GM18511 (cell line): ENCODE results near the gene TMSB10.
"Not testable (repeated sequence)": the region's sequence is repeated elsewhere in the genome, so short reads cannot be mapped to it uniquely, and the experiment has no call there.

Experiments used
- ATAC-seq: cut with Tn5 transposase; IDR thresholded peaks from one replicate; pipeline ENCODE4 v1.9.1; 2021; ENCODE audit warnings: mild to moderate bottlenecking, moderate library complexity; ENCODE audit not compliant: unreplicated experiment

The TMSB10 gene

DNA sequence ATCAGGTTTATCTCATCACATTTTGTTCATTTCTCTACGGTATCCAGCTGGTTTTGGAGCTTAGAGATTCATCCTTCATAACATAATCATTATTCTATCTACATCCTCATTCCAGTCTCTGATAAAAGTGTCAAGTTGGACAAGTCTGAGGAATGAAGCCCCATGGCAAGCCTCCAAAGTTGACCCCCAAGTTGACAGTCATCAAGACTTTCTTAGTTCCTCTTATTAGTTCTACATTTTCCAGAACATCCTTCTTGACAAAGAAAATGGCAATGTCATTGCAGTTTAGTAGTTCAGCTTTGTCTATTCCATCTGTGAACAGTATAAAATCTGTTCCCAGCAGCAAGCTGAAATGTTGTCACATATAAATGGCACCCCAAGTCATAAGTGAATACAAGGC lies 4.5 kb upstream of the TMSB10 start:
- ATAC-seq, result no peak

DNA sequence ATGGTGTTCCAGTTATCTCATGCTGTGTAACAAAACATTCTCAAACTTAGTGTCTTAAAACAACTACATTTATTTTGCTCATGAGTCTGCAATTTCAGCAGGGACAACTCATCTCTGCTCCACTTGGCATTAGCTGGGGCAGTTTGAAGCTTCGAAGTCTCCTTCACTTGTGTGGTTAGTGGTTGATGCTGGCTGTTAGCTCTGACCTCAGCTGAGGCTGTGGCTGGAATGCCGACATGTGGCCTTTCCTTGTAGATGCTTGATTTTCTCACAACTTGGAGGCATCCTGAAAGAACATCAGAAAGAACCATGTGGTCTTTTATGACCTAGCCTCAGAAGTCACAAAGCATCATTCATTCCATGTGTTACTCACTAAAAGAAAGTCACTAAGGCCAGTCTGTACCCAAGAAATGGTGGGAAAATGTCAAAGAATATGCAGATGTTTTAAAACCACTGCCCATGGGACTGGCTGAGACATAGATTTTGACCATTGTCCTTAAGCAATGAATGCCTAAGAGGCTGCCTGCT lies 3.8 kb upstream of the TMSB10 start:
- ATAC-seq, result no peak

DNA sequence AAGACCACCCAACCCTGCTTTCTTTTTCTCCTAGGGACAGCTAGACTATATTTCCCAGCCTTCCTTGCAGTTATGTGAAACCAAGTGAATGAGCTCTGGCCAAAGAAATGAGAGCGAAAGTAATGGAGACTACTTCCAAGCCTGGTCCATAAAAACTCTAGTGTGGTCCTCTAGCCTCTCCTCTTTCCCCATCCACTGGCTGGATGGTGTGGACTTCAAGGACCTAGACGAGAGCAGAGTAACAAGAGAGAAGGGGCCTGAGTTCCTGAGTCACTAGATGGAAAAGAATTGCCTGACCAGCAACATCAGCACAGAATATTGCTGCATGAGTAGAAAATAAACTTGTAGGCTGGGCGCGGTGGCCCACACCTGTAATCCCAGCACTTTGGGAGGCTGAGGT lies 2.9 kb upstream of the TMSB10 start:
- no peak for ATAC-seq

DNA sequence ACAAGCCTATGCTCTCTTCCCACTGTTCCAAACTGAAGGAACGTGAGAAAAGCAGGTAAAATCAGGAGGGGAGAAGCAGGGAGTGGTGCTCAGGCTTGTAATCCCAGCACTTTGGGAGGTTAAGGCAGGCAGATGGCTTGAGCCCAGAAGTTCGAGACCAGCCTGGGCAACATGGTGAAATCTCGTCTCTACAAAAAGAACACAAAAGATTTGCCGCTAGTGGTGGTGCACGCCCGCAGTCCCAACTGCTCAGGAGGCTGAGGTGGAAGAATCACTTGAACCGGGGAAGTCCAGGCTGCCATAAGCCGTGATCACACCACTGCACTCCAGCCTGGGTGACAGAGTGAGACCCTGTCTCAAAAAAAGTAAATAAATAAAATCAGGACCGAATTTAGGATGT lies 1.3 kb upstream of the TMSB10 start:
- ATAC-seq, result no peak

DNA sequence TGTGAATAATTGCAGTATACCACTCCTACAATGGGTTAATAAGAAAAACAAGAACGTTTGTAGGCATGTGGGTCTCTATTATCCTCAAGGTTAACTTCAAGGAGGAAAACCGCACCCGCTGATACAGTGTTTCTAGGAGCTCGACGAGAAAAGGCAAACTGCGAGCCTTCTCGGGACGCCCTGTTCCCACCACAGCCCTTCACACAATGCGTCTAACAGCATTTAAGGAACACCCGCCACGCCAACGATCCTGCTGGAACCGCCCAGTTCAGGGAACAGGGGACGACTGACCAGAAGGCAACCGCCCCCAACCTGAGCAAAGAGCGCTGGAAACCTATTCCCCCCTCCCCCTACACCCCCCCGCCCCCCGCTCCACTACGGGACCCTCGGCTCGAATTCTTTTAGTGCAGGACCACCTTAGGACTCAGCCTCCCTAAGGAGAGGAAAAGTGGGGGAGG lies 710 bp upstream of the TMSB10 start:
- no peak for ATAC-seq

DNA sequence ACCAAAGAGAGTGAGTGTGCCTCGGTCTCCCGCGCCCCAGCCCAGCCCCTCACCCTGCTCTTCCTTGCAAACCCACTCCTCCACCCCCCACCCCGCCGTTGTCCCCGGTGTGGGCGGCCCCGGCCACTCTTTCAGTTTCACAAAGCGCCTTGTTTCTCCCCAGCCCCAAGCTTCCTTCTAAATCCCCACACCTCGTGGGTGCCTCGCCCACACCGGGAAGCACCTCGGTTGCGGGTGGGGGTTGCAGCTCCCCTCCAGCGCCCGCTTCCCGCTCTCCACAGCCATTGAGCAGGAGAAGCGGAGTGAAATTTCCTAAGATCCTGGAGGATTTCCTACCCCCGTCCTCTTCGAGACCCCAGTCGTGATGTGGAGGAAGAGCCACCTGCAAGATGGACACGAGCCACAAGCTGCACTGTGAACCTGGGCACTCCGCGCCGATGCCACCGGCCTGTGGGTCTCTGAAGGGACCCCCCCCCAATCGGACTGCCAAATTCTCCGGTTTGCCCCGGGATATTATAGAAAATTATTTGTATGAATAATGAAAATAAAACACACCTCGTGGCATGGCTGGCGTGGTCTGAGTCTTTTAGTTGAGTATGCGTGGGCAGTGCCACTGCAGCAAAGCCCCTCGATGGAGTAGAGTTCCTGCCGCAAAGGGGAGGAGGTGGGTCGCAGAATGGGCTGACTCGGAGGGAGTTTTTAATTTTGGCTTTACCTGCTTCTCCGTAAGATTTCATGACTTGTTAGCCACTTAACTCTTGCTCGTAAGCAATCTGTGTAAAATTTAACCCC lies 848 bp downstream of the TMSB10 start:
- peak; percentile 42 for ATAC-seq

DNA sequence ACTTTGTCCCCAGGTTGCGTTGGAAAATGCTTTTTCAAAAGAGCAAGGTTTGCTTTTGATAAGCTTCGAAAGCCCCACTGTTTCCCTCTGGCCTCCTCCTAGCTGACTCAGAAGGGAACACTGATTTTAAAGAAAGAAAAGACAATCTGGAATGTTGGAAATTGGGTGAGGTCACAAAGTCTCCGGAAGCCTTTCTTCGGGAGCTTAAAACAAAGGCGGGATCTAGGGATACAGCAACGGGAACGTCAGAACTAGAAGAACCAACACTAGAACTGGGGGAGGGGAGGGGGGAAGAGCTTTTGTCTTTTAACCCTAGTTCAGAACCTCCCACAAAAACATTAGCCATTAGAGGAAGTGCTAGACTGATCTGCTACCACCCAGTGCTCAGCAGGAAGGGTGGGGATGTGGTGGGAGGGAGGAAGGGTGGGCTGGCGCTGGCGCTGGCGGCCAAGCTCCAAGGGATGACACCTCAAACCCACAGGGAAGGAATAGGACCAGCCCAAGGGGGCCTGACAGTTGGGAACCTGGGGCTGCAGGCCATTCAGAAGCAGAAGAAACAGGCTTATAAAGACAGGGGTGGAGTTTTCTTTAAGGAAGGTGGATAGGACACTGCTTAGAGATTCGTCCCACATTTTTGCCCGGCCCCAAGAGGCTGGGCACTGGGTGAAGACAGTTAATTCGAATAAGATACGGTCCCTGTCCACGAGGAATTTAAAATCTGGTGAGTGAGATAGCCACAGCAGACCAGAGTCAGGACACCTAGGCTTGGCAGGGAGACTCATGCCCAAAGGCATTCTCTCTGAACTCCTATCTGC lies 1.7 kb downstream of the TMSB10 start:
- ATAC-seq, result peak; percentile 44

DNA sequence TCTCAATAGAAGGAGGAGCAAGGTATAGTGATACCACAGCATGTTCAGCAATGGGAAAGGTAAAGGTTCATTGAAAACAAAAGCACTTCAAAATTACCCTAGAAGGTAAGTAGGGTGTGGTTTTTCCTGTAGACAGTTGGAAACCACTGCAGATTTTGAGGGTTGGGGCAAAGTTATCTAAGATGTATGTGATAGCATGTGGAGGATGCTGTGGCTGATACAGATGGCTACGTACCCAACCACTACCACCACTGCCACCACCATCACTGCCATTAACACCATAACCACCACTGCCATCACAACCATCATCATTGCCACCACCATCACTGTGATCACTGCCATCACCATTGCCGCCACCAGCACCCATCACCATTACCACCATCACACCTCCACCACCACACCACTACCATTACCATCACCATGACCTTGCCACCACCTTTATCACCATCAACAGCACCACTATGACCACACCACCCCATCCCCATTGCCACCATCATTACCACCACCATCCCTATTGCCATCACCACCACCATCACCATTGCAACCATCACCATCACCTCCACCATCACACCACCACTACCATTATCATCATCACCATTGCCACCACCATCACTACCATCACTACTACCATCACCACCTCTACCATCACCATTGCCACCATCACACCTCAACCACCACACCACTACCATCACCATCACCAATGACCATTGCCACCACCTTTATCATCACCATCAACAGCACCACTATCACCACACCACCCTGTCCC lies 3.7 kb downstream of the TMSB10 start:
- ATAC-seq, result no peak

DNA sequence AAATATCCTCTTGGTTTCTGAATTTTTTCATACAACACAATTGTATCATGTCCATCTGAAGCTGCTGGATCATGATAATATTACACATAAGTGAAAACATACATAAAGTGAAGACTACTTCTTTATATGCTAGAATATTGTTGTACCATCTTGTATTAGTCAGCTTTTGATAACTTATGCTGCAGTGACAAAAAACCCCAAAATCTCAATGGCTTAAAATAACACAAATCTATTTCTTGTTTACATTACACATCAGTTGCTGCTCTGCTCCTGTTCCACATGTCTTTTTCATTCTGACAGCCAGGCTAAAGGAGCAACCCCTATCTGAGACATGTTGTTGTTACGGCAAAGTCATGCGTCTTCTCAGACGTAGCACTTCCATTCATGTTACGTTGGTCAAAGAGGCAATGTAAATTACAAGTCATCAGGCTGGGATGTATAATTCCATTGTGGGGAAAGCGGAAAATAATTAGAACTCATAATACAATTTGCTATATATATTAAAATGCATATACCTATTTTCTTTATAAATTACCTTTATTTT lies 5.8 kb downstream of the TMSB10 start:
- no peak for ATAC-seq

DNA sequence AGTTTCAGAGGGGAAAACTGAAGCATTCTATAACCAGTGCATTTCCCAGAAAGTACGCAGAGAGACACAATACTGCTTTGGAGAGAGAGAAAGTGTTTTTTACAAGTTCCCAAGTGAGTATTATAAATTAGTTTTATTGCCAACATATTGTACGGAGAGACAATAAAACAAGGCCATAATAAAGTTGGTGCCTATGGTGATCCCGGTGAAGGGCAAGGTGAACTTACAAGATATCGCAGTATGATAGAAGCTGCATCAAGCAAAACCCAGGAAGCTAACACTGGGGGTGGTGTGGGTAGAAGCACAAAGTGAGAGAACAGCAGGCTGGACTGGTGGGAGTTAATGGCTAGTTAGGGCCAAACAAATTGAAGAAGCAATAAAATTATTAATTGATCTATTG lies 7.5 kb downstream of the TMSB10 start:
- no peak for ATAC-seq

DNA sequence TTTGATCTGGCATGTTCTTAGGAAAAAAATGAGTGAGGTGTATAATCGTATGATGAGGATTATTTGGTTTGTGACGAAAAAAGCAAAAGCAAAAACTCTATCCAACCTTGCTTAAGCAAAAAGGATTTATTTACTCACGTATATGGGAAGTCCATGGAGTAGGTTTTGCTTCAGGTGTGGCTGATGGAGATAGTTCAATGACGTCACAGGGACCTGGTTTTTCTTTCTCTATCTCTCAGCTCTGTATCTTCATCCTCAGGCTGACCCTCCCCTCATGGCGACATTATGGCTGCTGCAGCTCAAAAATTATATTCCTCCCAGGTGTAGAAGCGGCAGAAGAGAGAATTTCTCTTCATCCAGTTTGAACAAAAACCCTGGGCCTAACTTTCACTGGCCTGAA lies 8.9 kb downstream of the TMSB10 start:
- no peak for ATAC-seq

DNA sequence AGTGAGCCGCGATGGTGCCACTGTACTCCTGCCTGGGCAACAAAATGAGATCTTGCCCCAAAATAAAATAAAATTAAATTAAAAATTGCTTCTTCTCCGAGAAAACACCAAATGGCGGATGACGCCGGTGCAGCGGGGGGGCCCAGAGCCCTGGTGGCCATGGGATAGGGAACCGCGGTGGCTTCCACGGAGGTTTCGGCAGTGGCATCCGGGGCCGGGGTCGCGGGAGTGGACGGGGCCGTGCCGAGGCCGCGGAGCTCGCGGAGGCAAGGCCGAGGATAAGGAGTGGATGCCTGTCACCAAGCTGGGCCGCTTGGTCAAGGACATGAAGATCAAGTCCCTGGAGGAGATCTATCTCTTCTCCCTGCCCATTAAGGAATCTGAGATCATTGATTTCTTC lies 10.2 kb downstream of the TMSB10 start:
- not testable (repeated sequence) for ATAC-seq

DNA sequence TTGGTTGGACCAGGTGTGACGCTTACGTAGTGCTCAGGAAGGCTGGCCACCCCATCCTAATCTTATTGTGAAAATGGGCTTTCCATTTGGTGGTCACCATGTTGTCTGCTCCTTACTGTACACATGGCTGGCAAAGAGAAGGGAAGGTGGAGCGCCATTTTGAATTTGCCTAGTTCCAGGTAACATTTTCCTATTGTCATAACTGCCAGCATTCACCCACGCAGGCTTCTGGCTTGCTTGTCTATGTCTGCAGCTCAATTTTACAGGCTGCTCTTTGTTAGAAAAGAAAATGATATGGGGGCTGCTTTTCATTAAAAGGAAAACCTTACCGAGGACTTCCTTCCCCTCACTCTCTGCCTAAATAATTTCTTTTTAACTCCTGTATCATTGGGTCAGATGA lies 12.4 kb downstream of the TMSB10 start:
- ATAC-seq, result not testable (repeated sequence)

DNA sequence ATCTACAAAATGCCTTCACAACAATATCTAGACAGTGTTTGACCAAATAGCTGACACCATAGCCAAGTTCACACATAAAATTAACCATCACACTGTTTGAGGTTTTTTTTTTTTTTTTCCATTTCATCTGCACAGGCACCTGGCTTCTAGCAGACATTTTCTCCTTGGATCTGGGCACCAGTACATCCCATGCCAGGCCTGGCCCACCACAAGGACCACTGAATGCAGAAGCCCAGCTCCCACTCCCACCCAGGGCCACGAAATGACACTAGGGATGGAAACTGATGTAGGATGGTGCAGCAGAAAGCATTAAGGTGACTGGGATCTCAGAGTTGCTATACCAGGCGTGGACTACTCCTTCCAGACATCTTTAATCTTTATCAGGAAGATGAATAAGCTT lies 13.0 kb downstream of the TMSB10 start:
- no peak for ATAC-seq

DNA sequence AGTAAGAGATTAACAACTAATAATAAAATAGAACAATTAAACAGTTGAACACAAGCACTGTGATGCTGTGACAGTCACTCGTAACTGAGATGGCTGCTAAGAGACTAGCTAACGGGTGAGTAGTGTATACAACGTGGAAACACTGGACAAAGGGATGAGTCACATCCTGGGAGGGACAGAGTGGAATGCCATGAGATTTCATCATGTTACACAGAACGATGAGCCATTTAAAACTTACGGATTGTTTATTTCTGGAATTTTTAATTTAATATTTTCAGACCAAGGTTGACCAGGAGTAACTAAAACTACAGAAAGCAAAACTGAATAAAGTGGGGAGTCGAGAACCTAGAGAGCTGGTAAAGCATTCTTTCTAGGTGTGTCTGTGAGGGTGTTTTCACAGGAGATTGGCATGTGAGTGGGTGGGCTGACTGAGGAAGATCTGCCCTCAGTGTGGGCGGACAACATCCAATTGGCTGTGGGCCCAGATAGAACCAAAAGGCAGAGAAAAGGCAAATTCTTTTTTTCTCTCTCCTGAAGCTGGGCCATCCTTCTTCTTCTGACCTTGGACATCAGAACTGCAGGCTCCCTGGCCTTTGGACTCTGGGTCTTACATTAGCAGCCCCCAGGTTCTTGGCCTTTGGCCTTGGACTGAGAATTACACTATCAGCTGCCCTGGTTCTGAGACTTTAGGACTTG lies 14.6 kb downstream of the TMSB10 start:
- ATAC-seq, result peak; percentile 53

DNA sequence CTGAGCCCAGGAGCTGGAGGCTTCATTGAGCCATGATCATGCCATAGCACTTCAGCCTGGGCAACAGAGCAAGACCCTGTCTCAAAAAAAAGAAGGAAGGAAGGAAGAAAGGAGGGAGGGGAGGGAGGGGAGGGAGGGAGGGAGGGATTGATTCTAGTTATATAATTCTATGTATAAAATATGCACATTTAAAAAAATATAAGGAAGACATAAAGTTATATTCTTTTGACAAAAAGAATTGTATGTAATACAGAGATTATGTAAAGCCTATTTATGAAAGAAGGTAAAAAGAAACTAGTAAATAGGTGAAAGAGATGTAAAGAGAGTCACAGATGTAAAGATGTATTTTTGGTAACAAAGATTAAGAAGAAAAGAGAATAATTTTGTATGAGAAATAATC lies 17.6 kb downstream of the TMSB10 start:
- no peak for ATAC-seq

DNA sequence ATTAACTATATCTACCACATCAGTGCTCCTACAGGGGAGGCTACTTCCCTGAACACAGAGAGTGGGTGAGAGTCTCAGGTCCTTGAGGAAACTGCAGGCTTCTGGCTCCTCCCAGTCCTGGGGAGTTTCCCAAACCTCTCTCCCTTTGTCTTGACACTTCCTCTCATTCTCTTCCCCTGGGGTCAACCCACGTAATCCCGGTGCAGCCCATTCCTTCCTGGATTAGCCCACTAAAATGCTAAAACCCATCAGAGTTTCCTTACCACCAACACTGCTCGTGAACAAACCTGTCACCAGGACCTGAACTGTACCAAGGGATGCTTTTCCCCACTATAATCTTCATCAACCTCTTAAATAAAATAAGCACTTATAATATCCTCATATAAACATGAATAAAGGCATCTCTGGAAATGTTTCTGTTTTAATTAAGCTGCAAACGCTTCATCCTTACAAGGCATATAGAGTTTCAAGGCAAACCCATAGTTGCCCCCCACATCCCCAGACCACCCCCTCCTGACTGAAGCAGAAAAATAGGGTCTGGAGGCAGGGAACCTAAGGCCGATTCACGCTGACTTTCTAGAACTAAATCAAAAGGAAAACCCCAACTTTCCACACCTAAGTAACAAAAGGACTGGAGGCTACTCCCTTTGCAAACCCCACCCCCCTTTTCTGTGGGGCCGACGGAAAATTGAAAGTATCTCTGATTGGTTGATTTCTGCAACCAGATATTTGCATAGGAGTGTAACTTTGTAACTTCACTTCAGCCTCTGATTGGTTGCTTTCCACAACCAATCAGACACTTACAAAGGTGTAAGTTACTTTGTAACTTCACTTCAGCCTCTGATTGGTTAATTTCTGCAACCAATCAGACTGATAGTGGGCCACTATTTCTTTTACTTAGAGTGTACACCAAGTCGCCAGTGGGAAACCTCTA lies 19.0 kb downstream of the TMSB10 start:
- ATAC-seq, result peak; percentile 38

DNA sequence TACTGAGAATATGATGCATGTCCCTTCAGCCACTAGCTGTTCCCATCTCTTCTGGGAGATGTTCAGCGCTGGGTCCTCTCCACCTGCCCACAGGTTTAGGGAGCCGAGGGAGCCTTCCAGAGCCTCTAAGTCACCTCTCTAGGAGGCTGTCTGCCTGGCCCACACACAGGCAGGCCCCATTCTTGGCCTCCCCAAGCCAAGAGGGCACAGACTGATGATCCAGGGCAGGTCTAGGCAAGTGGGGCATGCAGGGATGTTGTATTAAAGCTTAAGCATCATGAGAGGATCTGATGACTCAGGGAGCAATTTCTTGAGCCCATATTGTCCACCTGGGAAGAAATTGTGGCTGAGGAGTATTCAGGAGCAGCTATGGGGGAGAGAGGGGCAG lies 19.9 kb downstream of the TMSB10 start:
- ATAC-seq, result peak; percentile 13

DNA sequence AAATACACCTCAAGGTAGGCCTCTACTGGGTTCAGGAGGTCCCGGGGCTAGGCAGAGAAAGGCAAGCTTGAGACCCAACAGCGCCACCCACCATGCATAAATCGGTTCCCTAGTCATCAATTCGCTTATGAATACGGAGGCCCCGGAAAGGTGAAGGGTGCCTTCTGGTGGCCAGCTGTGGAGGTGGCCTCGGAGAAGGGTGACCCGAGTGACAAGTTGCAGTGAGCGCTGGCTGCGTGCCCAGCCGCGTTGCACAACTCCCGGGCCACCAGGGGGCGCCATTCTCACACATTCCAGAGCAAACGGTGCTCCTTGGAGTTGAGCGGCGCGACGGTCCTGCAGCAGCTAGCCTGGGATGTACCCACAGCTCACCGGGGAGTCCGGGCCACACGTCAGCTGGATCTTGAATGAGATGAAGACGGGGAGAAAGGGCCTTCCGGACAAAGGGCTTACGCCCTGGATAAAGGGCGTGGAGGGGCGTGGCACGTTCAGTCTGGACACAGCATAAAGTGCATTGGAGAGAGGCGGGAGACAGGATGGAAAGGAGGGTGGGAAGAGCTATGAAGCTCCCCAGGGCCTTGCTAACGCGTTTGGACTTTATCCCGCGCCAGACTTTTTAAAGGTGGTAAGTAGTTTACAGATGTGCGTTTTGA lies 20.4 kb downstream of the TMSB10 start:
- peak; percentile 76 for ATAC-seq
